BJ (cell line): ENCODE results near the gene NEDD9. TPM values are rescaled to one million over a fixed set of nuclear protein-coding genes. Genes with fewer than 3 reads are reported as not detected.

Source experiments
- CTCF ChIA-PET: fragments of 350-600 bp; formaldehyde crosslinking; extraction: SDS; loops from one replicate; lab custom pipeline; 2021; ENCODE audit warnings: antibody characterized with exemption, inconsistent platforms; lab: Yijun Ruan, JAX
- POLR2A ChIA-PET: fragments of 300-600 bp; sonication (Branson Sonifier 250); formaldehyde crosslinking; extraction: SDS; loops from one replicate; lab custom pipeline; 2021; ENCODE audit warnings: antibody characterized with exemption; lab: Charles Lee
- DNase-seq: peaks from one replicate; pipeline ENCODE4 v3.0.0-alpha.2; 2011; ENCODE audit warnings: low read depth
- H3K27me3 ChIP-seq: 2 replicates; pipeline ENCODE4 v1.6.0; 2011; ENCODE audit warnings: low read length; ENCODE audit not compliant: control insufficient read depth, insufficient read depth
- H3K36me3 ChIP-seq: 2 replicates; pipeline ENCODE4 v1.5.1; 2011; ENCODE audit warnings: low read length; ENCODE audit not compliant: control insufficient read depth, insufficient read depth
- H3K4me3 ChIP-seq: 2 replicates; pipeline ENCODE4 v1.5.1; 2011; ENCODE audit warnings: low read depth, mild to moderate bottlenecking, control low read depth, low read length
- CTCF ChIP-seq: IDR thresholded peaks from 2 replicates; pipeline ENCODE4 v1.5.1; 2011; ENCODE audit warnings: low read depth, mild to moderate bottlenecking, control low read depth, inconsistent platforms, low read length, moderate library complexity; ENCODE audit not compliant: insufficient read depth
- polyA plus RNA-seq: library from polyadenylated mRNA; depleted of rRNA; stranded (reverse); fragments of >200 nt; gene quantifications from 2 replicates; pipeline ENCODE4 v1.2.3, GENCODE V29; 2011

Gene NEDD9
- polyA plus RNA-seq, 1 experiment: 25.6 TPM

GRCh38 chr6:11188161-11188915 lies 44.1 kb downstream of the NEDD9 start:
- TF ChIP-seq CTCF: no peak
- DNase-seq: no peak
- Histone ChIP-seq H3K36me3 (peaks cover 37% of the 10 kb centered on the region), H3K4me3 (no peak overlapping the region), H3K27me3 (no peaks in the 10 kb centered on the region)
- ChIA-PET CTCF (interaction anchor here (0.7 to 2.2 kb wide), 2 partner anchors 16 to 26 kb away, joined by 3 to 7 read pairs; no protein-coding TSS in a partner anchor), POLR2A (no interaction called here)

- no peaks in the 10 kb centered on the region for H3K27me3 ChIP-seq
- ChIA-PET POLR2A (no interaction called here), CTCF (interaction anchor here (1.0 to 2.2 kb wide), 2 partner anchors 15 to 309 kb away, joined by 5 to 7 read pairs; no protein-coding TSS in a partner anchor)
- H3K4me3 ChIP-seq: no peak overlapping the region
- peaks cover 35% of the 10 kb centered on the region for H3K36me3 ChIP-seq
- no peak for TF ChIP-seq CTCF
- DNase-seq: no peak
Measured at GRCh38 chr6:11187301-11187700, 45.2 kb downstream of the NEDD9 start.

- Histone ChIP-seq H3K27me3 (no peaks in the 10 kb centered on the region), H3K36me3 (peaks cover 30% of the 10 kb centered on the region), H3K4me3 (no peak overlapping the region)
- ChIA-PET CTCF (interaction anchor here (0.6 to 1.4 kb wide), 3 partner anchors 13 to 94 kb away, joined by 3 read pairs; no protein-coding TSS in a partner anchor), POLR2A (no interaction called here)
- no peak for TF ChIP-seq CTCF
- no peak for DNase-seq
Measured at GRCh38 chr6:11185204-11185842, 47.1 kb downstream of the NEDD9 start.

- H3K27me3 ChIP-seq: no peaks in the 10 kb centered on the region
- no peak overlapping the region for H3K4me3 ChIP-seq
- CTCF ChIA-PET: no interaction called here
- DNase-seq: no peak
- H3K36me3 ChIP-seq: peaks cover 22% of the 10 kb centered on the region
- no peak for TF ChIP-seq CTCF
- POLR2A ChIA-PET: no interaction called here
Measured at GRCh38 chr6:11183761-11184362, 48.6 kb downstream of the NEDD9 start.
